Measurements from ENCODE around the gene PMPCA. TPM values are rescaled to one million over a fixed set of nuclear protein-coding genes. Genes with fewer than 3 reads are reported as not detected.

PMPCA gene
- total RNA-seq, 1 donor from 2014 or later = 94.4 TPM

- Histone ChIP-seq H3K36me3 (ENCODE audit: insufficient read depth, low read length) (no peaks in the 10 kb centered on the region), H3K27me3 (ENCODE audit: insufficient read depth, low read length) (no peaks in the 10 kb centered on the region), H4K20me1 (ENCODE audit: insufficient read depth, low read length) (no peaks in the 10 kb centered on the region), H3K79me2 (ENCODE audit: insufficient read depth, low read length) (no peaks in the 10 kb centered on the region), H3K9me3 (ENCODE audit: insufficient read depth, low read depth, low read length) (no peaks in the 10 kb centered on the region), H3K27ac (ENCODE audit: low read depth, low read length) (no peak overlapping the region), H3K4me1 (ENCODE audit: insufficient read depth, low read length) (peaks cover 10% of the 10 kb centered on the region), H2AFZ (ENCODE audit: low read depth, low read length) (peak overlapping the region; percentile 13), H3K9ac (ENCODE audit: low read length) (peak overlapping the region; percentile 3), H3K4me3 (ENCODE audit: insufficient read depth, low read depth, low read length) (no peak overlapping the region), H3K4me2 (ENCODE audit: low read length) (peak overlapping the region; percentile 5)
- Mint-ChIP-seq H3K4me3 (ENCODE audit: unreplicated experiment) (no peak overlapping the region), H3K27me3 (ENCODE audit: low read depth, unreplicated experiment) (no peaks in the 10 kb centered on the region), H3K27ac (ENCODE audit: unreplicated experiment) (peak overlapping the region; percentile 62), H3K4me1 (ENCODE audit: low read depth, unreplicated experiment) (peaks cover 6% of the 10 kb centered on the region), H3K9me3 (ENCODE audit: unreplicated experiment) (no peaks in the 10 kb centered on the region), H3K36me3 (ENCODE audit: low read depth, unreplicated experiment) (peaks cover 4% of the 10 kb centered on the region)
- peak; percentile 54 for DNase-seq (ENCODE audit: low read depth)
- TF ChIP-seq EZH2 (IDR thresholded peaks at IDR 0.05; ENCODE audit: insufficient read depth, low read length) (no peak), CTCF (IDR thresholded peaks at IDR 0.05; ENCODE audit: insufficient read depth, low read depth, low read length) (no peak)
- FAIRE-seq = no peak
Observed at GRCh38 chr9:136372561-136373299, 37.7 kb upstream of the PMPCA start.

GRCh38 chr9:136373300-136374182 is 36.9 kb upstream of the PMPCA start, which contains the start of gene CARD9:
CARD9 (minus strand) TSS chr9:136373669; CDS start chr9:136372078, 1,591 bp downstream.
- no peaks in the 10 kb centered on the region for H3K36me3 ChIP-seq (ENCODE audit: insufficient read depth, low read length)
- peaks cover 4% of the 10 kb centered on the region for H3K36me3 Mint-ChIP-seq (ENCODE audit: low read depth, unreplicated experiment)
- DNase-seq (ENCODE audit: low read depth) (no peak), FAIRE-seq (no peak)
- no peak within 1 kb of the TSS for H3K4me3 Mint-ChIP-seq (ENCODE audit: unreplicated experiment)
- H3K4me3 ChIP-seq (ENCODE audit: insufficient read depth, low read depth, low read length) = no peak within 1 kb of the TSS
- no peaks in the 10 kb centered on the region for H4K20me1 ChIP-seq (ENCODE audit: insufficient read depth, low read length)
- H3K9me3 ChIP-seq (ENCODE audit: insufficient read depth, low read depth, low read length) = no peaks in the 10 kb centered on the region
- H3K27ac Mint-ChIP-seq (ENCODE audit: unreplicated experiment) = peak within 1 kb of the TSS; percentile 62
- peak within 1 kb of the TSS; percentile 5 for H3K4me2 ChIP-seq (ENCODE audit: low read length)
- H3K4me1 ChIP-seq (ENCODE audit: insufficient read depth, low read length) = peaks cover 10% of the 10 kb centered on the region
- no peak within 1 kb of the TSS for H3K27ac ChIP-seq (ENCODE audit: low read depth, low read length)
- no peaks in the 10 kb centered on the region for H3K79me2 ChIP-seq (ENCODE audit: insufficient read depth, low read length)
- peak within 1 kb of the TSS; percentile 13 for H2AFZ ChIP-seq (ENCODE audit: low read depth, low read length)
- peak within 1 kb of the TSS; percentile 3 for H3K9ac ChIP-seq (ENCODE audit: low read length)
- no peaks in the 10 kb centered on the region for H3K9me3 Mint-ChIP-seq (ENCODE audit: unreplicated experiment)
- peaks cover 6% of the 10 kb centered on the region for H3K4me1 Mint-ChIP-seq (ENCODE audit: low read depth, unreplicated experiment)
- H3K27me3 Mint-ChIP-seq (ENCODE audit: low read depth, unreplicated experiment) = no peaks in the 10 kb centered on the region
- no peaks in the 10 kb centered on the region for H3K27me3 ChIP-seq (ENCODE audit: insufficient read depth, low read length)
- TF ChIP-seq CTCF (IDR thresholded peaks at IDR 0.05; ENCODE audit: insufficient read depth, low read depth, low read length) = no peak
- no peak for TF ChIP-seq EZH2 (IDR thresholded peaks at IDR 0.05; ENCODE audit: insufficient read depth, low read length)

Measured in astrocyte (in vitro differentiated cells and primary cell).